Dermis microvascular lymphatic vessel endothelial cell (primary cell): ENCODE data around the gene ZNF670. TPM values are rescaled to one million over a fixed set of nuclear protein-coding genes. Genes with fewer than 3 reads are reported as not detected.
"Not testable (repeated sequence)": the region's sequence is repeated elsewhere in the genome, so short reads cannot be mapped to it uniquely, and the experiment has no call there.

ENCODE experiments used
- DNase-seq, 2 donors: peaks; one replicate each; pipeline versions ENCODE4 v3.0.0 to v3.0.0-alpha.2; 2010; ENCODE audit warnings: low read depth in 2 of 2
- total RNA-seq: library from RNA; depleted of rRNA; stranded (reverse); fragments of >200 nt; gene quantifications from 2 replicates; pipeline ENCODE4 v1.2.1, GENCODE V29; 2014

Gene ZNF670
- 6.2 and 7.4 TPM in 2 replicates for total RNA-seq

- DNase-seq = peak; percentile 93 to 98
Observed at GRCh38 chr1:247078258-247079140, at the start of gene ZNF670. ZNF670 (minus strand) TSS chr1:247078811; CDS start chr1:247078596, 215 bp downstream.

GRCh38 chr1:247127519-247128282 is 49.1 kb upstream of the ZNF670 start:
- DNase-seq = not testable (repeated sequence)

GRCh38 chr1:247126601-247127000 is 48.0 kb upstream of the ZNF670 start:
- DNase-seq = not testable (repeated sequence)

GRCh38 chr1:247126166-247126565 is 47.6 kb upstream of the ZNF670 start:
- DNase-seq = not testable (repeated sequence)

GRCh38 chr1:247121382-247121781 is 42.8 kb upstream of the ZNF670 start:
- no peak for DNase-seq

GRCh38 chr1:247120408-247120668 is 41.7 kb upstream of the ZNF670 start:
- DNase-seq = not testable (repeated sequence)

- no peak for DNase-seq
Observed at GRCh38 chr1:247119600-247120407, 41.2 kb upstream of the ZNF670 start.

GRCh38 chr1:247118946-247119446 is 40.4 kb upstream of the ZNF670 start:
- DNase-seq = peak in 1 of 2 donors; percentile 21

- DNase-seq = no peak
Observed at GRCh38 chr1:247115545-247115944, 36.9 kb upstream of the ZNF670 start.

GRCh38 chr1:247115141-247115510 is 36.5 kb upstream of the ZNF670 start:
- DNase-seq = no peak

- no peak for DNase-seq
Observed at GRCh38 chr1:247114351-247115140, 35.9 kb upstream of the ZNF670 start.

GRCh38 chr1:247113733-247114271 is 35.2 kb upstream of the ZNF670 start:
- no peak for DNase-seq

- DNase-seq = peak in 1 of 2 donors; percentile 26
Observed at GRCh38 chr1:247113094-247113497, 34.5 kb upstream of the ZNF670 start.

- DNase-seq = no peak
Observed at GRCh38 chr1:247112479-247112781, 33.8 kb upstream of the ZNF670 start.

- peak in 1 of 2 donors; percentile 42 for DNase-seq
Observed at GRCh38 chr1:247111700-247112478, 33.3 kb upstream of the ZNF670 start.

- no peak for DNase-seq
Observed at GRCh38 chr1:247111259-247111699, 32.7 kb upstream of the ZNF670 start.

- DNase-seq = no peak
Observed at GRCh38 chr1:247110627-247111258, 32.1 kb upstream of the ZNF670 start.

GRCh38 chr1:247107694-247108093 is 29.1 kb upstream of the ZNF670 start:
- no peak for DNase-seq

GRCh38 chr1:247105966-247106365 is 27.4 kb upstream of the ZNF670 start:
- DNase-seq = no peak
